ENCODE measurements around the gene A1BG. TPM values are rescaled to one million over a fixed set of nuclear protein-coding genes. Genes with fewer than 3 reads are reported as not detected.

A1BG gene
- total RNA-seq, 1 donor from 2014 or later: 53.8 TPM

DNA sequence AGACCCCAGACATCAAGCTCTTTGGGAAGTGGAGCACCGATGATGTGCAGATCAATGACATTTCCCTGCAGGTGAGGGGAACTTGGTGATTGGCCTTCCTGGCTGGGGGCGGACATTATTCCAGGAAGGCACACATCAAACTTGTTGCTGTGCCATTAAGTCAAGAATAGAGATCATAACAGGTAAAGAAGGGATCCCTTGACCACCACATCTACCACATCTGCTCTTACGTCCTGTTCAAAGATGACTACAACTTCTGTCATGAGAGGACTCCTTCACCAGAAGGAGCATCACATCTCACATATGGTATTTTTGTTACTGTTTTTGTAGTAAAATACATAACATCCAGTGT lies 34.9 kb upstream of the A1BG start:
- no peak for TF ChIP-seq CTCF (IDR thresholded peaks at IDR 0.05)
- Mint-ChIP-seq H3K4me1 (ENCODE audit: low read depth) (peaks cover 33% of the 10 kb centered on the region), H3K9me3 (ENCODE audit: low read depth) (no peaks in the 10 kb centered on the region), H3K27me3 (ENCODE audit: low read depth) (no peaks in the 10 kb centered on the region), H3K27ac (ENCODE audit: unreplicated experiment) (peak overlapping the region; percentile 97), H3K36me3 (ENCODE audit: low read depth) (peaks cover 18% of the 10 kb centered on the region), H3K4me3 (ENCODE audit: unreplicated experiment) (peak overlapping the region; percentile 95)
- DNase-seq (ENCODE audit: low spot score): no peak

GRCh38 chr19:58387338-58388174 lies 34.3 kb upstream of the A1BG start:
- peak overlapping the region; percentile 97 for H3K27ac Mint-ChIP-seq (ENCODE audit: unreplicated experiment)
- no peaks in the 10 kb centered on the region for H3K9me3 Mint-ChIP-seq (ENCODE audit: low read depth)
- H3K27me3 Mint-ChIP-seq (ENCODE audit: low read depth): no peaks in the 10 kb centered on the region
- TF ChIP-seq CTCF (IDR thresholded peaks at IDR 0.05): peak; percentile 7
- peaks cover 33% of the 10 kb centered on the region for H3K4me1 Mint-ChIP-seq (ENCODE audit: low read depth)
- H3K4me3 Mint-ChIP-seq (ENCODE audit: unreplicated experiment): peak overlapping the region; percentile 95
- peak; percentile 38 for DNase-seq (ENCODE audit: low spot score)
- peaks cover 14% of the 10 kb centered on the region for H3K36me3 Mint-ChIP-seq (ENCODE audit: low read depth)

DNA sequence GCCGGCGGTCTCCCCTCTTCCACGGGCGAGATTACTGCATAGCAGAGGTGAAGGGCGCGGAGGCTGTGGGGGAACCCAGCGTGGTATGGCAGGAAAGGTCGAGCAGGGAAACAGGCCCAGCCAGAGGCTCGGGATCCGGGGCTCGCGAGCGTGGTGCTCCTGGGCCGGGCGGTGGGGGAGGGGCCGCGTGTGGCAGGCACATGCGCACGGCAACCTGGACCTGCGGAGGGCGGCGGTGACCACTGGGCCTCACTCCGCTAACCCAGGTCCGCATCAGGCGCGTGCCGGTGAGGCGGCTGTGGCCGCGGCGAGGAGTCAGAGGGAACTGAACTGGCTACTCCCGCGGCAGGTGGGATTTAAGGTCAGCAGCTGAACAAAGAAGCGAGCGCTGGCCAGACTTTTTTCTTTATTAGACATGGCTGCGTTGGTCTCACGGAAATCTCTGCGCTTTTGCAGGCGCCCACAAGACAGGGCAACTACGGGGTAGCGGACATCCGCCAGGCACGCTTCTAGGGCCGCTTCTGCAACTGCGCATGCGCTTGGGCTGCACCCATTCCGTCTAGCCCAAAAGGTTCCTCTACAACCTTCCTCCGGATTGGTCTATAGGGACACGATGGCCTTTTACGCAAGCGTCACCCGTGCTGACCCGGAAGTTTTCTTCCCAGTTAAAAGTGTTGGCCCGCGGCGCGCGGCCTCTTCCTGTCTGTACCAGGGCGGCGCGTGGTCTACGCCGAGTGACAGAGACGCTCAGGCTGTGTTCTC lies 33.5 kb upstream of the A1BG start, which contains the start of gene RPS5:
RPS5 (plus strand) TSS at position 694 of the 762 bp plus-strand sequence. CDS start 869 bp downstream, outside the sequence.
- Mint-ChIP-seq H3K27me3 (ENCODE audit: low read depth) (no peaks in the 10 kb centered on the region), H3K36me3 (ENCODE audit: low read depth) (peaks cover 13% of the 10 kb centered on the region), H3K4me1 (ENCODE audit: low read depth) (peaks cover 40% of the 10 kb centered on the region), H3K9me3 (ENCODE audit: low read depth) (no peaks in the 10 kb centered on the region), H3K4me3 (ENCODE audit: unreplicated experiment) (peak within 1 kb of the TSS; percentile 95), H3K27ac (ENCODE audit: unreplicated experiment) (peak within 1 kb of the TSS; percentile 97)
- TF ChIP-seq CTCF (IDR thresholded peaks at IDR 0.05): no peak
- DNase-seq (ENCODE audit: low spot score): peak; percentile 97

DNA sequence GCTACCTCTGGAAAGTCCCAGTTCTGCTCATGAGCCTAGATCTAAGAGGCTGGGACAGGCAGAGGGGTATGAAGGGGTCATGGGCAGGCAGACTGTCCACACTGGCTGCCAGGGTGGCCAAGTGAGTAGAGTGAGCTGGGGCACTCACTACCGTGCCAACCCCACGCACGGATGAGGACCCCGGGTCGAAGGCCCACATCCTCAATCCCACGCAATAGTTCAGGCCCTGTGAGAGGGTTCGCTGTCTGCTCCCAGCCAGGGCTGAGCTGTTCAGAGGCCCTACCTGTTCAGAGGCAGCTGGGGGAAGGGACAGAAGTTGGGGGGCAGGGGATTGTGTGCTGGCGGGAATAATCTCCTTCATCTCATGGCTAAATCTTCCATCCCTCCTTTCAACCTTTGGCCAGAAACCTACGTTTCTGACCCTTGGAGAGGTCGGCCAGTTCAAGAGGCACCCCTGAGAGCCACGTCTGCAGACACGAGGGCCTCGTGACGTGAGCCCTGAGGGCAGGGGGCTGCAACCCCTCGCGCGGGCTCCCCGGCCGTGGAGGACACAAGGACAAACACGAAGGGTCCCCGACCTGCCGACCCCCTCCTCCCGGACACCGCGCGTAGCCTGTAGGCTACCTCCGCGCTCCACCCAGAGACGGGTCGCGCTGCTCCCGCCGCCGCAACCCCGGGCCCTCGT lies 32.7 kb upstream of the A1BG start:
- no peak for TF ChIP-seq CTCF (IDR thresholded peaks at IDR 0.05)
- DNase-seq (ENCODE audit: low spot score): no peak
- H3K27ac Mint-ChIP-seq (ENCODE audit: unreplicated experiment): peak overlapping the region; percentile 97
- peaks cover 44% of the 10 kb centered on the region for H3K4me1 Mint-ChIP-seq (ENCODE audit: low read depth)
- peaks cover 13% of the 10 kb centered on the region for H3K36me3 Mint-ChIP-seq (ENCODE audit: low read depth)
- H3K27me3 Mint-ChIP-seq (ENCODE audit: low read depth): no peaks in the 10 kb centered on the region
- H3K9me3 Mint-ChIP-seq (ENCODE audit: low read depth): no peaks in the 10 kb centered on the region
- H3K4me3 Mint-ChIP-seq (ENCODE audit: unreplicated experiment): peak overlapping the region; percentile 95

All from chondrocyte (in vitro differentiated cells).